ENCODE data around the gene CD19.

DNA sequence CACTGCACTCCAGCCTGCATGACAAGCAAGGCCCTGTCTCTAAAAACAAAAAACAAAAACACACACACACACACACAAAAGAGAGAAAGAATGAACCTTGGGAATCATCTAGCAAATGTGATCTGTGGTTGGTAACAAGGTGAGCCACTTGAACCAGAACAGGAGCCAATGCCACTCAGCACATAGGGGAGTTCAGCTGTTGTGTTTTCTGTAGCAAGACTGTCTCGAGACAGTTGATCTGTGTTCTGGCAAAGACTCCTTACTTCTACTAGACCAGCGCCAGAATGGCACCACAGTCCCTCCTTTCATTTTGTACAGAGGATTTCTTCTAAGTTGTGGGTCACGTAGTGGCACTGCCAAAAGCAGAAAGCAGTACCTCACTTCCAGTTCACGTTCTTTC is 32.8 kb upstream of the CD19 start:
- TF ChIP-seq CTCF (IDR thresholded peaks at IDR 0.05), result no peak
- no peak for TF ChIP-seq POLR2A (IDR thresholded peaks at IDR 0.05)
- no peak for TF ChIP-seq POLR2AphosphoS5 (IDR thresholded peaks at IDR 0.05)

Data from upper lobe of left lung (tissue), 4 donors.